Upper lobe of right lung (tissue), 1 donor: ENCODE measurements around the gene TMEM100. TPM values are rescaled to one million over a fixed set of nuclear protein-coding genes. Genes with fewer than 3 reads are reported as not detected.

ENCODE experiments used
- ATAC-seq: fragments of 200-7000 bp; cut with Tn5 transposase; one replicate; pipeline ENCODE4 v1.9.1; 2020; ENCODE audit warnings: mild to moderate bottlenecking, moderate library complexity
- DNase-seq: peaks from one replicate; pipeline ENCODE4 v3.0.0-alpha.2; 2020
- H3K27ac ChIP-seq: fragments of 200-600 bp; one replicate; pipeline ENCODE4 v1.8.0; 2022
- H3K27me3 ChIP-seq: fragments of 200-600 bp; one replicate; pipeline ENCODE4 v1.8.0; 2022; ENCODE audit warnings: mild to moderate bottlenecking
- H3K36me3 ChIP-seq: fragments of 200-600 bp; one replicate; pipeline ENCODE4 v1.8.0; 2022
- H3K4me1 ChIP-seq: fragments of 200-600 bp; one replicate; pipeline ENCODE4 v1.8.0; 2022
- H3K4me3 ChIP-seq: fragments of 200-600 bp; one replicate; pipeline ENCODE4 v1.8.0; 2022; ENCODE audit warnings: mild to moderate bottlenecking
- H3K9me3 ChIP-seq: fragments of 200-600 bp; one replicate; pipeline ENCODE4 v1.8.0; 2022
- intact Hi-C: fragments of 100-400 bp; cut with DNase I; formaldehyde crosslinking; loops from one replicate; pipeline ENCODE4 v1.11.0; 2022
- total RNA-seq: library from RNA; stranded (reverse); fragmentation: NEBNext Ultra II Directional; extraction: Animal tissue kit (Norgen Biotek cat#: 25700); gene quantifications from one replicate; pipeline ENCODE4 v1.2.1, GENCODE V29; 2021
- TF ChIP-seq, protein P1 (sequence below): fragments of 200-600 bp; IDR thresholded peaks from one replicate; pipeline ENCODE4 v1.8.0; 2022; ENCODE audit warnings: antibody characterized with exemption
- donor health status: DM: no; HTN: yes; CAD: no; lungs with severe emphysema.

Gene TMEM100
- total RNA-seq, 1 donor from 2014 or later: 279 TPM

DNA sequence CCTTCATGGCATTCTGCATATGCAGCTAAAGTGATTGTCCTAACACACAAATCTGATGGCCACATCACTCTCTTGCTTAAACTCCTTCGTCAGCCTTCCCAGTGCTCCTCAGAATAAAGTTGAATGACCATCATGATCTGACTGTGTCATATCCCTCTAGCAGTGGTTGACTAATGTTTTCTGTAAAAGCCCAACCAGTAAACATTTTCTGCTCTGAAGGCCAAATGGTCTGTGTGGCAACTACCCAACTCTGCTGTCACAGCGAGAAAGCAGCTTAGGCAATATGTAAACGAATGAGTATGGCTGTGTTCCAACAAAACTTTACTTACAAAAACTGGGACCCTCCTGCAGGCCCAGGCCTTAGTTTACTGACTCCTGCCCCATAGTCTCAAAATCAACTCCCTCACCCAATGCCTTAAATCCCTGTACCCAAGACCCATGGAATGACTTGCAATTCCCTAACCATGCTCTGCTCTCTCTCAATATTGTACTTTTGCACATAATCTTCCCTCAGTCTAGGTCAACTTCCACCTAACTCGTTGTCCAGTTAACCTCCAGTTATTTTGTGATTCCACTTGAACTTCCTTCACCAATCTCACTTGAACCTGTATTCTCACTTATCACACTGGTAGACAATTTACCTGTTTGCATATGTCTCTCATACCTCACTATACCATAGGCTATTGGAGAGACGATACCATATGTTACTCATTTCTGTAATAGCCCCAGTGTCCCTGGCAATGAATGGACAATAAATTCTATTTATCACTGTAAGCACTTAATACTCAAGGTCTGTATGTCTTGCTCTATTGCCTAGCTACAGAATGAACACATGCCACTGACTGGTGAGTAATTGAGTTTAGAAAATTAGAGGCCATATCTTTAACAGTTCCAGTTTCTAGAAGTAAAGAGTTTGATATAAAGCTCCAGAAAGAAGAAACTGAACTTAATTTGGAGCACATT lies 29.1 kb downstream of the TMEM100 start:
- TF ChIP-seq, protein P1, sequence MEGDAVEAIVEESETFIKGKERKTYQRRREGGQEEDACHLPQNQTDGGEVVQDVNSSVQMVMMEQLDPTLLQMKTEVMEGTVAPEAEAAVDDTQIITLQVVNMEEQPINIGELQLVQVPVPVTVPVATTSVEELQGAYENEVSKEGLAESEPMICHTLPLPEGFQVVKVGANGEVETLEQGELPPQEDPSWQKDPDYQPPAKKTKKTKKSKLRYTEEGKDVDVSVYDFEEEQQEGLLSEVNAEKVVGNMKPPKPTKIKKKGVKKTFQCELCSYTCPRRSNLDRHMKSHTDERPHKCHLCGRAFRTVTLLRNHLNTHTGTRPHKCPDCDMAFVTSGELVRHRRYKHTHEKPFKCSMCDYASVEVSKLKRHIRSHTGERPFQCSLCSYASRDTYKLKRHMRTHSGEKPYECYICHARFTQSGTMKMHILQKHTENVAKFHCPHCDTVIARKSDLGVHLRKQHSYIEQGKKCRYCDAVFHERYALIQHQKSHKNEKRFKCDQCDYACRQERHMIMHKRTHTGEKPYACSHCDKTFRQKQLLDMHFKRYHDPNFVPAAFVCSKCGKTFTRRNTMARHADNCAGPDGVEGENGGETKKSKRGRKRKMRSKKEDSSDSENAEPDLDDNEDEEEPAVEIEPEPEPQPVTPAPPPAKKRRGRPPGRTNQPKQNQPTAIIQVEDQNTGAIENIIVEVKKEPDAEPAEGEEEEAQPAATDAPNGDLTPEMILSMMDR: no peak
- H3K9me3 ChIP-seq: no peaks in the 10 kb centered on the region
- intact Hi-C loops: no loop called here
- peaks cover 23% of the 10 kb centered on the region for H3K4me1 ChIP-seq
- DNase-seq: no peak
- no peaks in the 10 kb centered on the region for H3K36me3 ChIP-seq
- ATAC-seq: peak; percentile 64
- H3K4me3 ChIP-seq: no peak overlapping the region
- peak overlapping the region; percentile 51 for H3K27ac ChIP-seq
- no peaks in the 10 kb centered on the region for H3K27me3 ChIP-seq

DNA sequence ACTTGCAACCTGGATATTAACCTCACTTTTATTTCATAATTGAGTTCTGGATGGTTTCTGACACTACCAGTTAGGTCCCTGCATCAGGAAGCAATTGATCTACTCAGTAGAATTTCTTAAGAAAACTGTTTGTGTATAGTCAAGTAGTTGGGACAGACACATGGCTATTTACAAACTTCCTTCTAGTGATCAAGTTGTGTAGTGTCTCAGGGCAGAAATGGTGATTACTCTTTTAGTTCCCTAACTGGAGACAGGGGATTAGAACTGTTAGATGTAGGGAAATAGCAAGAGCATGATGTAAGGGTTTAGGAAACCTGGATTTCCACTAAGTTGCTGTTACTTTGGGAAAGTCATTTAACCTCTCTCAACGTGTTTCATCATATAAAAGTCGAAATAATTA lies 30.4 kb downstream of the TMEM100 start:
- intact Hi-C loops: no loop called here
- TF ChIP-seq, protein P1: no peak
- Histone ChIP-seq H3K27me3 (no peaks in the 10 kb centered on the region), H3K4me3 (no peak overlapping the region), H3K9me3 (no peaks in the 10 kb centered on the region), H3K36me3 (no peaks in the 10 kb centered on the region), H3K27ac (no peak overlapping the region), H3K4me1 (peaks cover 23% of the 10 kb centered on the region)
- ATAC-seq (no peak), DNase-seq (no peak)

DNA sequence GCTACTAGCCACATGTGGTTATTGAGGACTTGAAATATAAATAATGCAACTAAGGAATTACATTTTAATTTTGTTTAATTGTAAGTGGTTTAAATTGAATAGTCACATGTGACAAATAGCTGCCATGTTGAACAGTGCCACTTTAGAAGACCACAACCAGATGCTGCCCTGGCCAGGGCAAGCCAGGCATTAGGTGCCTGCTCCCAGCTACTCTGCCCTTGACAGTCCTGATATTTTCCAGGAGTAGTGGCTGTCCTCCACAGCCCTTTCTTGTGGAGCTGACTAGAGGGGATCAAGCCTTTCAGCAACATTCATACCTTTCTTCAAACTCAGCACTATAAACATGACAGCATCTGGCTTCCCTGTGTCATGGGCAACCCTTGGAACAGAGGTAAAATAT lies 31.0 kb downstream of the TMEM100 start:
- DNase-seq (no peak), ATAC-seq (no peak)
- TF ChIP-seq, protein P1: no peak
- no peak overlapping the region for H3K27ac ChIP-seq
- H3K9me3 ChIP-seq: no peaks in the 10 kb centered on the region
- intact Hi-C loops: no loop called here
- H3K27me3 ChIP-seq: no peaks in the 10 kb centered on the region
- peaks cover 23% of the 10 kb centered on the region for H3K4me1 ChIP-seq
- H3K36me3 ChIP-seq: no peaks in the 10 kb centered on the region
- no peak overlapping the region for H3K4me3 ChIP-seq

DNA sequence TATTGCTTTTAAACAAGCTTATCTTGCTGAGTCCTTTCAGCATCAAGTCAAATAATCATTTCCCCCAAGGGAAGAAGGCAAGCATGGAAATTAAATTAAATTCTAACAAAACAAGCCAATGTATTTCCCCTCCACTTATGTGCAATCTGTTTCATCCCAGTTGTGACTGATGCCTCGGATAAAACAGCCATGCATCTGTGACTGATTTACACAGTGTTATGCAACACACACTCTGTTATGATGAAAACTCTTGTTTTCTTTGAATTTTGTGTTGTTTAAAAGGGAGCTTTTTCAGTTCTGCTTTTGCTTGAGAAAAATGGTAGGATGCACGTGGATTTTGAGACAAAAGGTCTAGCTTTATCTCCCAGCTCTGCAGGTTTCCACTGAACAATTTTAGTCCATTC lies 32.6 kb downstream of the TMEM100 start:
- ATAC-seq (no peak), DNase-seq (no peak)
- H3K27ac ChIP-seq: no peak overlapping the region
- intact Hi-C loops: no loop called here
- peaks cover 22% of the 10 kb centered on the region for H3K4me1 ChIP-seq
- no peaks in the 10 kb centered on the region for H3K27me3 ChIP-seq
- no peak overlapping the region for H3K4me3 ChIP-seq
- TF ChIP-seq, protein P1: no peak
- no peaks in the 10 kb centered on the region for H3K9me3 ChIP-seq
- H3K36me3 ChIP-seq: no peaks in the 10 kb centered on the region

DNA sequence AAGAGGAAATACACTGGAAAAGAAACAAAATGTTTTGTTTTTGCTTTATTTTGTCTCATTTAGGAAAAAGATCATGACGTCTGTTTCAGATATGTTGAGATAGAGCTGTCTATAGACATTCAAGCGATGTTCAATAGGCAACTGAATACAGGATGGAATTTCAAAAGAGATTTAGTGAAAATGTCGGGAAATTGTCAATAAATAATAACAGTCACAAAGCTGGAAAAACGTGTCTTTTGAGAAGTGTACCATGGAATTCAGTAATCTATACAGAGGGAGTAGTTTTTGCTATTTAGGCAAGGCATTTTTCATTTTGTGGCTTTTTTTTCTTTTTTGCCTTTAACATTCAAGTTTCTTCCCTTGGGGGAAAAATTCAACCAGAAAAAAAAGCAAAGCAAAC lies 33.0 kb downstream of the TMEM100 start:
- DNase-seq (no peak), ATAC-seq (no peak)
- no peaks in the 10 kb centered on the region for H3K27me3 ChIP-seq
- H3K4me3 ChIP-seq: no peak overlapping the region
- no peaks in the 10 kb centered on the region for H3K36me3 ChIP-seq
- intact Hi-C loops: no loop called here
- TF ChIP-seq, protein P1: no peak
- no peak overlapping the region for H3K27ac ChIP-seq
- H3K9me3 ChIP-seq: no peaks in the 10 kb centered on the region
- peaks cover 18% of the 10 kb centered on the region for H3K4me1 ChIP-seq
